ENCODE data around the gene OR4D10. TPM values are rescaled to one million over a fixed set of nuclear protein-coding genes. Genes with fewer than 3 reads are reported as not detected.

OR4D10 gene
- total RNA-seq, 4 donors from 2014 or later, result not detected

- no peaks in the 10 kb centered on the region for H3K36me3 ChIP-seq
- H3K27ac ChIP-seq (replicated peaks in 1 of 4), result no peak within 1 kb of the TSS
- DNase-seq (ENCODE audit: extremely low spot score), result no peak
- intact Hi-C loops (cut with DNase I), result no loop called here
- H3K27me3 ChIP-seq, result no peaks in the 10 kb centered on the region
- no peaks in the 10 kb centered on the region for H3K9me3 ChIP-seq
- no peak within 1 kb of the TSS for H3K4me3 ChIP-seq
- 95% methylated on average over 2 of the region's 2 CpGs for WGBS
- no peak for TF ChIP-seq POLR2A (IDR thresholded peaks at IDR 0.05; ENCODE audit: low read depth)
- no peak for TF ChIP-seq EP300 (IDR thresholded peaks at IDR 0.05)
- no peak for TF ChIP-seq POLR2AphosphoS5 (IDR thresholded peaks at IDR 0.05)
- TF ChIP-seq CTCF (IDR thresholded peaks at IDR 0.05), result no peak
- no peaks in the 10 kb centered on the region for H3K4me1 ChIP-seq
These were observed 16.5 kb upstream of the OR4D10 start, which contains the start of gene OR4D6 for GRCh38 chr11:59456661-59457060. TSS of gene OR4D6 (plus strand) at chr11:59456961. CDS start at chr11:59456961, 0 bp downstream.

GRCh38 chr11:59459916-59460315 is 13.2 kb upstream of the OR4D10 start:
- DNase-seq (ENCODE audit: extremely low spot score), result no peak
- Histone ChIP-seq H3K27ac (replicated peaks in 1 of 4) (no peak overlapping the region), H3K27me3 (no peaks in the 10 kb centered on the region), H3K4me3 (no peak overlapping the region), H3K4me1 (peaks cover 0 to 3% (median 0%) of the 10 kb centered on the region in 4 donors), H3K9me3 (no peaks in the 10 kb centered on the region), H3K36me3 (no peaks in the 10 kb centered on the region)
- WGBS, result 79% methylated on average over 3 of the region's 3 CpGs
- TF ChIP-seq POLR2A (IDR thresholded peaks at IDR 0.05; ENCODE audit: low read depth) (no peak), CTCF (IDR thresholded peaks at IDR 0.05) (no peak), EP300 (IDR thresholded peaks at IDR 0.05) (no peak), POLR2AphosphoS5 (IDR thresholded peaks at IDR 0.05) (no peak)
- intact Hi-C loops (cut with DNase I), result no loop called here

- no peak for TF ChIP-seq CTCF (IDR thresholded peaks at IDR 0.05)
These were observed 9.9 kb upstream of the OR4D10 start for GRCh38 chr11:59463190-59463641.

GRCh38 chr11:59475176-59475575 is 2.1 kb downstream of the OR4D10 start:
- Histone ChIP-seq H3K4me1 (no peaks in the 10 kb centered on the region), H3K27me3 (no peaks in the 10 kb centered on the region), H3K9me3 (no peaks in the 10 kb centered on the region), H3K27ac (replicated peaks in 1 of 4) (no peak overlapping the region), H3K4me3 (no peak overlapping the region), H3K36me3 (no peaks in the 10 kb centered on the region)
- TF ChIP-seq EP300 (IDR thresholded peaks at IDR 0.05) (no peak), CTCF (IDR thresholded peaks at IDR 0.05) (no peak), POLR2AphosphoS5 (IDR thresholded peaks at IDR 0.05) (no peak), POLR2A (IDR thresholded peaks at IDR 0.05; ENCODE audit: low read depth) (no peak)
- intact Hi-C loops (cut with DNase I), result no loop called here
- WGBS, result 67% methylated on average over 9 of the region's 9 CpGs
- DNase-seq (ENCODE audit: extremely low spot score), result no peak

More at GRCh38 chr11:59463190-59463641, 9.9 kb upstream of the OR4D10 start:
- Histone ChIP-seq H3K9me3 (no peaks in the 10 kb centered on the region), H3K4me1 (peaks cover 0 to 3% (median 0%) of the 10 kb centered on the region in 4 donors), H3K36me3 (no peaks in the 10 kb centered on the region), H3K27me3 (no peaks in the 10 kb centered on the region), H3K27ac (replicated peaks in 1 of 4) (no peak overlapping the region), H3K4me3 (no peak overlapping the region)
- intact Hi-C loops (cut with DNase I), result no loop called here
- WGBS, result 33% methylated on average over 5 of the region's 5 CpGs
- no peak for DNase-seq (ENCODE audit: extremely low spot score)

- Histone ChIP-seq H3K4me1 (no peaks in the 10 kb centered on the region), H3K27ac (replicated peaks in 1 of 4) (no peak overlapping the region), H3K4me3 (no peak overlapping the region), H3K36me3 (no peaks in the 10 kb centered on the region), H3K27me3 (no peaks in the 10 kb centered on the region), H3K9me3 (no peaks in the 10 kb centered on the region)
- intact Hi-C loops (cut with DNase I), result no loop called here
- DNase-seq (ENCODE audit: extremely low spot score), result no peak
- TF ChIP-seq POLR2A (IDR thresholded peaks at IDR 0.05; ENCODE audit: low read depth), result no peak
- no peak for TF ChIP-seq CTCF (IDR thresholded peaks at IDR 0.05)
- TF ChIP-seq POLR2AphosphoS5 (IDR thresholded peaks at IDR 0.05), result no peak
- no peak for TF ChIP-seq EP300 (IDR thresholded peaks at IDR 0.05)
These were observed 6.8 kb downstream of the OR4D10 start for GRCh38 chr11:59479906-59480305.

All from esophagus muscularis mucosa (tissue), 4 donors.